GM12878 (cell line): ENCODE results near the gene ASNSD1. TPM values are rescaled to one million over a fixed set of nuclear protein-coding genes. Genes with fewer than 3 reads are reported as not detected.
A peak's percentile ranks its signal among the peaks of the same experiment; 100 is the strongest.

Experiments used
- BCLAF1 ChIP-seq: fragments of 450-650 bp; IDR thresholded peaks from 2 replicates; pipeline ENCODE4 v1.6.1; 2017; ENCODE audit warnings: antibody characterized with exemption, mild to moderate bottlenecking, moderate library complexity
- BMI1 ChIP-seq: fragments of 450-650 bp; IDR thresholded peaks from 2 replicates; pipeline ENCODE4 v1.6.1; 2016; ENCODE audit warnings: mild to moderate bottlenecking, moderate library complexity, borderline replicate concordance
- DPF2 ChIP-seq: fragments of 450-650 bp; IDR thresholded peaks from 2 replicates; pipeline ENCODE4 v1.6.1; 2017; ENCODE audit warnings: mild to moderate bottlenecking
- EED ChIP-seq: sonication (generic); IDR thresholded peaks from 2 replicates; pipeline ENCODE4 v1.6.1; 2016; ENCODE audit warnings: antibody characterized with exemption, low read depth
- EGR1 ChIP-seq, 2 experiments: IDR thresholded peaks; 1 replicate in 1 of 2; 2 replicates in 1 of 2; pipeline ENCODE4 v1.6.1; 2011 to 2012; ENCODE audit warnings: low read depth in 2 of 2, low read length in 2 of 2, borderline replicate concordance in 1 of 2, mild to moderate bottlenecking in 1 of 2, moderate library complexity in 1 of 2
- JUNB ChIP-seq: IDR thresholded peaks from 2 replicates; pipeline ENCODE4 v1.6.1; 2016; ENCODE audit warnings: antibody characterized with exemption, mild to moderate bottlenecking
- KLF5 ChIP-seq: fragments of 450-650 bp; IDR thresholded peaks from 2 replicates; pipeline ENCODE4 v1.6.1; 2014; ENCODE audit warnings: mild to moderate bottlenecking; ENCODE audit not compliant: partially characterized antibody
- MYB ChIP-seq: fragments of 150-350 bp; IDR thresholded peaks from 2 replicates; pipeline ENCODE4 v1.6.1; 2014; ENCODE audit warnings: mild to moderate bottlenecking, low read depth, low read length, borderline replicate concordance
- NFXL1 ChIP-seq: fragments of 450-650 bp; IDR thresholded peaks from 2 replicates; pipeline ENCODE4 v1.6.1; 2017; ENCODE audit warnings: antibody characterized with exemption, mild to moderate bottlenecking, borderline replicate concordance
- PRDM15 ChIP-seq: fragments of 450-650 bp; formaldehyde crosslinking; IDR thresholded peaks from 2 replicates; pipeline ENCODE4 v1.4.0; 2020; ENCODE audit warnings: mild to moderate bottlenecking, moderate library complexity
- SMARCA5 ChIP-seq: fragments of 450-650 bp; IDR thresholded peaks from 2 replicates; pipeline ENCODE4 v1.6.1; 2017; ENCODE audit warnings: mild to moderate bottlenecking
- SMC3 ChIP-seq: IDR thresholded peaks from 2 replicates; pipeline ENCODE4 v1.6.1; 2011; ENCODE audit warnings: low read length, improper control_type of control experiment, borderline replicate concordance
- TCF3 ChIP-seq: IDR thresholded peaks from 2 replicates; pipeline ENCODE4 v1.6.1; 2012; ENCODE audit warnings: low read depth, mild to moderate bottlenecking, low read length, borderline replicate concordance; ENCODE audit not compliant: insufficient read depth
- polyA plus RNA-seq, 11 experiments: library from polyadenylated mRNA; depleted of rRNA in 4 of 11; unstranded in 6 of 11; stranded (reverse) in 5 of 11; fragments of >200 nt; fragmentation: Nextera tagmentation in 4 of 11; fragmentation: Illumina TruSeq in 1 of 11; extraction: Ambion mirVana in 4 of 11; extraction: Trizol in 1 of 11; gene quantifications; 1 replicate in 1 of 11; 2 replicates in 10 of 11; pipeline versions ENCODE4 v1.2.1 to v1.2.3, GENCODE V29; 2011 to 2016; ENCODE audit warnings: inconsistent platforms in 2 of 11, missing spikeins in 2 of 11, low read depth in 1 of 11
- total RNA-seq, 4 experiments: library from RNA; depleted of rRNA in 3 of 4; stranded (reverse); fragments of >200 nt in 3 of 4; fragmentation: Illumina TruSeq in 1 of 4; extraction: Trizol in 1 of 4; gene quantifications; 2 replicates each; pipeline versions ENCODE4 v1.2.1 to v1.2.3, GENCODE V29; 2013 to 2021

Gene ASNSD1
- total and polyA plus RNA-seq, 10 of the 15 experiments (the other 5 are each of a cell fraction or from before 2014, with no cell fraction given): 39.1 to 89.8 (median 72.1) TPM

- TF ChIP-seq BCLAF1: no peak
- TF ChIP-seq EED: no peak
- no peak for TF ChIP-seq MYB
- no peak for TF ChIP-seq BMI1
- no peak for TF ChIP-seq NFXL1
- no peak for TF ChIP-seq EGR1 (IDR thresholded peaks at IDR 0.05; ENCODE audit: borderline replicate concordance in 1 of 2, low read depth in 2 of 2, low read length in 2 of 2)
- no peak for TF ChIP-seq JUNB
- no peak for TF ChIP-seq KLF5
- peak; percentile 93 for TF ChIP-seq SMC3
- peak; percentile 77; the same call in 1 of the 2 replicates for TF ChIP-seq SMARCA5
- TF ChIP-seq TCF3: no peak
- TF ChIP-seq DPF2: no peak; the same call in 1 of the 2 replicates
- no peak for TF ChIP-seq PRDM15 (CRISPR knock-in tag)
Observed at GRCh38 chr2:189661148-189661956, at the start of gene ASNSD1 (continued).
